Activated T-helper 17 cell treated with anti-CD3 and anti-CD28 coated beads, Interleukin-2, amount 50 U/mL, for 72 hours (primary cell): ENCODE data around the gene ZNF428. TPM values are rescaled to one million over a fixed set of nuclear protein-coding genes. Genes with fewer than 3 reads are reported as not detected.
A peak's percentile ranks its signal among the peaks of the same experiment; 100 is the strongest.
"Not testable (repeated sequence)": the region's sequence is repeated elsewhere in the genome, so short reads cannot be mapped to it uniquely, and the experiment has no call there.

Experiments used
- ATAC-seq: fragments of 150-1000 bp; cut with Tn5 transposase; replicated peaks from 2 replicates; pipeline ENCODE4 v1.10.0; 2021; ENCODE audit warnings: mild to moderate bottlenecking, moderate library complexity
- H3K27ac Mint-ChIP-seq: one replicate; pipeline ENCODE4 v1.8.0; 2022; ENCODE audit warnings: mixed read lengths
- H3K27me3 Mint-ChIP-seq: one replicate; pipeline ENCODE4 v1.8.0; 2022; ENCODE audit warnings: mixed read lengths
- H3K36me3 Mint-ChIP-seq: one replicate; pipeline ENCODE4 v1.8.0; 2022; ENCODE audit warnings: low read depth, mild to moderate bottlenecking, mixed read lengths
- H3K4me1 Mint-ChIP-seq: one replicate; pipeline ENCODE4 v1.8.0; 2022; ENCODE audit warnings: mixed read lengths
- H3K4me3 Mint-ChIP-seq: one replicate; pipeline ENCODE4 v1.8.0; 2022; ENCODE audit warnings: mild to moderate bottlenecking, mixed read lengths
- H3K9me3 Mint-ChIP-seq: one replicate; pipeline ENCODE4 v1.8.0; 2022; ENCODE audit warnings: mixed read lengths
- total RNA-seq, 2 donors: library from RNA; stranded (reverse); gene quantifications; one replicate each; pipeline ENCODE4 v1.2.3, GENCODE V29; 2022

The ZNF428 gene
- total RNA-seq, 2 donors from 2014 or later: 12.9 to 27.6 TPM

DNA sequence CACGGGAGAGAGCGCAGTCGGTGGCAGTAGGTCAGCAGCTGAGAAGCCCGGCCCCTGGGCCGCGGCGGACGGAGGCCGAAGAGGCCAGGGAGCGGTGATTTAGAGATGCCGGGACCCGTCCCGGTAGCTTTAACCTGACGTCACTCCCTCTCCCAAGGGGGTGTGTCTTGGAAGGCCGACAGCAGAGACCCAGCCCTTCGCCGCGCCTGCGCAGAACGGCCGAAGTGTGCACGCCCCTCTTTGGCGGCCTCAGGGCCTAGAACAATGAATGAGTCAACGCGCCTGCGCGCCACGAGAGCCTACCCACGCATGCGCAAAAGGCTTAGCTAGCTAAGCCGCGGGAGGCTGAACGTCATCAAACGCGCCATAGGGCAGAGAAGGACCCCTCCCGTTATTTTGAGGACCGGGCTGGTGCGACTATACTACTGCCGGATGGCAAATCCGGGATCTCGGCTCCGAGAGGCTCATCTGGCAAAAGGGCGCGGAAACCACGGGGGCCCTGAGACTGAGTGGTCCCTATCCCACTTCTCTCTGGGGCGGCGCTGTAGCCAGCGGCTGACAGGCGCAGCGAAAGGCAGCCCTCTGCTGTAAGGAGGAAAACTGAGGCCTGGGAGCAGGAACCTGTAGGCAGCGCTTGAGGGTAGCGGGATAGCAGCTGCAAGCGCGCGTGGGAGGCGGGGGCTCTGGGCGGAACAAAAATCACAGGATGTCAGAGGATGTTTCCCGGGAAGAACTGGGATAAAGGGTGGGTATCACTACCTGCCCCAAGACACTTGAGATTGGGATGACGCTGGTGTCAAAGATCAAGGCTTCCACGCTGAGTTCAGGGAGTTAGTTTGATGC is 23.2 kb downstream of the ZNF428 start, which contains the start of the genes IRGQ and ZNF576:
IRGQ (minus strand) TSS at position 136 of the 843 bp plus-strand sequence. CDS start 796 bp downstream, outside the sequence.
ZNF576 (plus strand) TSS at position 597 of the 843 bp plus-strand sequence. CDS start 514 bp downstream, outside the sequence.
- Mint-ChIP-seq H3K36me3 (peaks cover 72% of the 10 kb centered on the region), H3K9me3 (no peaks in the 10 kb centered on the region), H3K27me3 (no peaks in the 10 kb centered on the region), H3K4me1 (peaks cover 24% of the 10 kb centered on the region), H3K4me3 (peak within 1 kb of the TSS; percentile 94), H3K27ac (peak within 1 kb of the TSS; percentile 99)
- peak; percentile 89 for ATAC-seq

DNA sequence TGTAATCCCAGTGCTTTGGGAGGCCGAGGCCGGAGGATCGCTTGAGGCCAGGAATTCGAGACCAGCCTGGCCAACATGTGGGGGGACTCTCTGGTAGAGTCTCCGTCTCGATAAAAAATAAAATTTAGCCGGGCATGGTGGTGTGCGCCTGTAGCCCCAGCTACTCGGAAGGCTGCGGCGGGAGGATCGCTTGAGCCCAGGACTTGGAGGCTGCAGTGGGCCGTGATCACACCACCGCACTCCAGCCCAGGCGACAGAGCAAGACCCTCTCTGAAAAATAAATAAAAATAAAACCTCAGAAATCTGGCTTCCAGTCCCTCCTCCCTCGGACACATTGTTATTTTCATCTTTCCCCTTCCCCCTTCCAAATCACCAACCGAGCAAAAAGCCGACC is 23.8 kb downstream of the ZNF428 start:
- Mint-ChIP-seq H3K27ac (peak overlapping the region; percentile 99), H3K27me3 (no peaks in the 10 kb centered on the region), H3K9me3 (no peaks in the 10 kb centered on the region), H3K36me3 (peaks cover 75% of the 10 kb centered on the region), H3K4me3 (peak overlapping the region; percentile 94), H3K4me1 (peaks cover 28% of the 10 kb centered on the region)
- peak; percentile 11 for ATAC-seq

- H3K36me3 Mint-ChIP-seq: peaks cover 73% of the 10 kb centered on the region
- peaks cover 31% of the 10 kb centered on the region for H3K4me1 Mint-ChIP-seq
- H3K4me3 Mint-ChIP-seq: peak overlapping the region; percentile 94
- peak overlapping the region; percentile 99 for H3K27ac Mint-ChIP-seq
- no peaks in the 10 kb centered on the region for H3K9me3 Mint-ChIP-seq
- ATAC-seq: peak; percentile 61
- H3K27me3 Mint-ChIP-seq: no peaks in the 10 kb centered on the region
Observed at GRCh38 chr19:43594710-43595604, 24.5 kb downstream of the ZNF428 start.

DNA sequence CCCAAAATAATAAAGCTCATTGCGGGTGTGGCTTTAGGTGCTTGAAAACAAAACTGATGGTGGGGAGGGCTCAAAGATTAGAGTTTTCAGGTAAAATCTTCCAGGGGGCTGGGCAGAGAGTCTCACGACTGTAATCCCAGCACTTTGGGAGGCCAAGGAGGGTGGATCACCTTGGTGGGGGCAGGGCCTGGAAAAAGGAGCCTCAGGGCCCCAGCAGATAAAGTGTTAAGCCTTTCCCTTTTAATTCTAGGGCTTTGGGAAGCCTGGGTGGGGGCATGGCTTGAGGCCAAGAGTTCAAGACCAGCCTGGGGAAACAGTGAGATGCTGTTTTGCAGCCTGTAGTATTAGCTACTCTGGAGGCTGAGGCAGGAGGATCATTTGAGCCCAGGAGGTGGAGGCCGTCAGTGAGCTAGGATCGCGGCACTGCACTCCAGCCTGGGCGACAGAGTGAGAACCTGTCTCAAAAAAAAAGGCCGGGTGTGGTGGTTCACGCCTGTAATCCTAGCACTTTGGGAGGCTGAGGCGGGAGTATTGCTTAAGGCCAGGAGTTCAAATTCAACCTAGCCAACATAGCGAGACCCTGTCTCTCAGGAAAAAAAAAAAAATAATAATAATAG is 25.2 kb downstream of the ZNF428 start:
- Mint-ChIP-seq H3K27ac (peak overlapping the region; percentile 99), H3K27me3 (no peaks in the 10 kb centered on the region), H3K4me1 (peaks cover 31% of the 10 kb centered on the region), H3K4me3 (peak overlapping the region; percentile 94), H3K36me3 (peaks cover 66% of the 10 kb centered on the region), H3K9me3 (no peaks in the 10 kb centered on the region)
- ATAC-seq: no peak

DNA sequence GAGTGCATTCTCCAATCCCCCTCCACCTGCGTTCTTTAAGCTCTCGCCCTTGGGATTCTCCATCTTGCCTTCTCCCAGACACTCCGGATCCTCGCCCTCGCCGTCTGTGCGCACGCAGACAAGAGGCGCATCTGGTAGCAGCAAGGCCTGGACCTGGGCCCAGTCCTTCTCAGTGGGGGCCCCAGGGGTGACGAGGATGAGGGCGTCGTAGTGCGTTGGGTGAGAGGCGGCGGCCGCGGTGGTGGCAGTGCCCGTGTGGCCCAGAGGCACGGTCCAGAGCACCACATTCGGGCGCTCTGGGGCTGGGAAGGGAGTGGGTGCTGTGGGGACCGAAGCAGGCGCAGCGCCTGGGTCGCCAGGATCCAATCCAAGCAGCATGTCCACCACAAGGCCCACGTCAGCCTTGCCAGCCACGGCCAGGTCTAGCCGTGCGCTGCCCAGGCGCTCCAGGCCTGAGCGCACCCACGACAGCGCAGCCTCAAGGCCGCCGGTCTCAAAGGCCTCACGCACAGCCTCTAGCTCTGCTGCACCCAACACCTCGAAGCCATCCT is 26.6 kb downstream of the ZNF428 start:
- H3K9me3 Mint-ChIP-seq: no peaks in the 10 kb centered on the region
- H3K4me3 Mint-ChIP-seq: peak overlapping the region; percentile 94
- H3K36me3 Mint-ChIP-seq: peaks cover 53% of the 10 kb centered on the region
- no peak for ATAC-seq
- peak overlapping the region; percentile 43 for H3K27ac Mint-ChIP-seq
- H3K27me3 Mint-ChIP-seq: no peaks in the 10 kb centered on the region
- H3K4me1 Mint-ChIP-seq: peaks cover 27% of the 10 kb centered on the region

- Mint-ChIP-seq H3K4me1 (peaks cover 21% of the 10 kb centered on the region), H3K4me3 (no peak overlapping the region), H3K27me3 (no peaks in the 10 kb centered on the region), H3K36me3 (peaks cover 49% of the 10 kb centered on the region), H3K27ac (no peak overlapping the region), H3K9me3 (no peaks in the 10 kb centered on the region)
- no peak for ATAC-seq
Observed at GRCh38 chr19:43591904-43592772, 27.3 kb downstream of the ZNF428 start.

DNA sequence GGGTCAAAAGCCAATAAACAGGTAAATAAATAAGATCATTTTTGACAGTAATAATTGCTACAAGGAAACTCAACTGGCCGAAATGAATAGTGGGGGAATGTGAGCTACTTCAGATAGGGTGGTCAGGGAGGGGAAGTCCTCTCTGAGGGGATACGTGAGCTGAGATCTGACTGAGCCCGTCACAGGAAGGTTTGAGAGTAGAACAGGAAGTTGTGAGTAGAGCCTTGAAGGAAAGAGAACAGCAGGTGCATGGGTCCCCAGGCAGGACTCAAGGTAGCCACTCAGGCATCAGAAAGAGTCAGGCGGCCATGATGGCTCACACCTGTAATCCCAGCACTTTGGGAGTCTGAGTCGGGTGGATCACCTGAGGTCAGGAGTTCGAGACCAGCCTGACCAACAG is 29.8 kb downstream of the ZNF428 start:
- peaks cover 45% of the 10 kb centered on the region for H3K36me3 Mint-ChIP-seq
- peaks cover 16% of the 10 kb centered on the region for H3K4me1 Mint-ChIP-seq
- no peak overlapping the region for H3K4me3 Mint-ChIP-seq
- ATAC-seq: no peak
- no peaks in the 10 kb centered on the region for H3K9me3 Mint-ChIP-seq
- H3K27me3 Mint-ChIP-seq: no peaks in the 10 kb centered on the region
- no peak overlapping the region for H3K27ac Mint-ChIP-seq

GRCh38 chr19:43589277-43589676 is 30.2 kb downstream of the ZNF428 start:
- Mint-ChIP-seq H3K4me1 (peaks cover 16% of the 10 kb centered on the region), H3K27ac (no peak overlapping the region), H3K36me3 (peaks cover 45% of the 10 kb centered on the region), H3K27me3 (no peaks in the 10 kb centered on the region), H3K4me3 (no peak overlapping the region), H3K9me3 (no peaks in the 10 kb centered on the region)
- ATAC-seq: no peak

- H3K27me3 Mint-ChIP-seq, ATAC-seq, H3K27ac Mint-ChIP-seq, H3K4me3 Mint-ChIP-seq, H3K9me3 Mint-ChIP-seq, H3K4me1 Mint-ChIP-seq: not testable (repeated sequence)
- peaks cover 27% of the 10 kb centered on the region for H3K36me3 Mint-ChIP-seq
Observed at GRCh38 chr19:43587029-43587428, 32.4 kb downstream of the ZNF428 start.

DNA sequence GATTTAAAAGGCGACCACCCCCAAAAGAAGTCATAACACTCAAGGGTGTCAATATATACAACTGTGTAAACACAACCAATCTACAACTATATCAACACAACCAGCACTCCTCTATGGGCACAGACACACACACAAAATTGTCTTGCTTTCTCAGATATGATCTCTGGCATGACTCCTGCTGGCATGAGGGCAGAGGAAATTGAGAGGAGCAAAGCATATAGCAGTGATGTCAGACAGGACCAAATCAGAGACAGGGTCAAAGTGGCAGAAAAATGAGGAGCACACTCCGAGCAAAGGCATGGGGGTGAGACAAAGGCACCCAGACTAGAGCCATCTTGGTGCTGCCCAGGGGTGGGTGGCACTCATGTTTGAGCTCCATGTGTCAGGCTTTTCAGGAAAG is 33.1 kb downstream of the ZNF428 start:
- no peak overlapping the region for H3K27ac Mint-ChIP-seq
- H3K9me3 Mint-ChIP-seq: no peaks in the 10 kb centered on the region
- H3K36me3 Mint-ChIP-seq: peaks cover 21% of the 10 kb centered on the region
- no peak for ATAC-seq
- no peak overlapping the region for H3K4me3 Mint-ChIP-seq
- no peaks in the 10 kb centered on the region for H3K27me3 Mint-ChIP-seq
- H3K4me1 Mint-ChIP-seq: peaks cover 7% of the 10 kb centered on the region

DNA sequence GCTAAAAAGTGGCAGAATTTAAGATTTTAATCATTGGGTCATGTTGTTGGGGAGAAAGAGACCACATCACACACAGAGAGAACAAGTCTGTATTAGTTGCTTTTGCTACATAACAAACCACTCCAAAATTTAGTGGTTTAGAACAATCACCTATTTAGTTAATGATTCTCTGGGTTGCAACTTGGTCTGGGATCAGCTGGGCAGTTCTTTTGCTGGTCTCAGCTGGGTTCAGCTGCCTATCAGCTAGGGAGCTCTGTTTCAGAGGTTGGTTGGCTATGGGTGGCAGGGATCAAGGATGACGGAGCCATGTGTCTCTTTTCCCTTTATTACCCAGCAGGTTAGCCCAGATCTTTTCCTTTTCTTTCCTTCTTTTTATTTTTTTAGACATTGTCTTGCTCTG is 34.9 kb downstream of the ZNF428 start:
- Mint-ChIP-seq H3K9me3 (no peaks in the 10 kb centered on the region), H3K27me3 (no peaks in the 10 kb centered on the region), H3K4me3 (no peak overlapping the region), H3K36me3 (peaks cover 10% of the 10 kb centered on the region), H3K27ac (peak overlapping the region; percentile 76), H3K4me1 (no peaks in the 10 kb centered on the region)
- ATAC-seq: no peak

DNA sequence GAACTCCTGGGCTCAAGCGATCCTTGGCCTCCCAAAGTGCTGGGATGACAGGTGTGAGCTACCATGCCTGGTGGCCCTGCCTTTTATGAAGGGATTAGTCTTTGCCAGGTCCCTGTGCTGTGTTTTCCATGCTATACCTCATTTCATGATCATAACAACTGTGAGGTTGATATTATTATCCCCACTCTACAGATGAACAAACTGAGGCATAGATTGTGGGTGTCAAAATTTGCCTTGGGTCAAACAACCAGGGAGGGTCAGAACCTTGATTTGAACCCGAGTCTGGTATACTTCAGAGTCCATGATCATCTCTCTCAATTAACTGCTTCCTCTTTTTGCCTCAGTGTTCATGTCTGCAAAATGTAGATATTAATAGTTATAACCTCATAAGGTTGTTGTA is 36.9 kb downstream of the ZNF428 start:
- no peak overlapping the region for H3K4me3 Mint-ChIP-seq
- peaks cover 5% of the 10 kb centered on the region for H3K4me1 Mint-ChIP-seq
- H3K27ac Mint-ChIP-seq: no peak overlapping the region
- no peaks in the 10 kb centered on the region for H3K9me3 Mint-ChIP-seq
- no peaks in the 10 kb centered on the region for H3K27me3 Mint-ChIP-seq
- H3K36me3 Mint-ChIP-seq: peaks cover 10% of the 10 kb centered on the region
- ATAC-seq: no peak

- Mint-ChIP-seq H3K27me3 (no peaks in the 10 kb centered on the region), H3K27ac (no peak overlapping the region), H3K9me3 (no peaks in the 10 kb centered on the region), H3K4me1 (peaks cover 5% of the 10 kb centered on the region), H3K36me3 (peaks cover 9% of the 10 kb centered on the region), H3K4me3 (peak overlapping the region; percentile 27)
- no peak for ATAC-seq
Observed at GRCh38 chr19:43581467-43581866, 38.0 kb downstream of the ZNF428 start.
